GM11168 (cell line): ENCODE data around the gene DOK6.

Experiments
- in situ Hi-C: fragments of 300-500 bp; cut with MboI; formaldehyde crosslinking; loops from one replicate; pipeline ENCODE4 v1.12.0; 2022; ENCODE audit warnings: low sequenced_read_pairs; ENCODE audit not compliant: unreplicated experiment

DOK6 gene

GRCh38 chr18:69616114-69616513 lies 215.4 kb downstream of the DOK6 start:
- in situ Hi-C loops = no loop called here

- in situ Hi-C loops = no loop called here
Observed at GRCh38 chr18:69617408-69617807, 216.7 kb downstream of the DOK6 start.

GRCh38 chr18:69617888-69618287 lies 217.2 kb downstream of the DOK6 start:
- in situ Hi-C loops = no loop called here

- in situ Hi-C loops = no loop called here
Observed at GRCh38 chr18:69622184-69622583, 221.5 kb downstream of the DOK6 start.

GRCh38 chr18:69622961-69623360 lies 222.3 kb downstream of the DOK6 start:
- in situ Hi-C loops = no loop called here

GRCh38 chr18:69626171-69626570 lies 225.5 kb downstream of the DOK6 start:
- in situ Hi-C loops = loop anchor here (25.0 kb wide), 2 partner anchors 336 to 461 kb away; no protein-coding TSS in a partner anchor

GRCh38 chr18:69626643-69627242 lies 226.1 kb downstream of the DOK6 start:
- in situ Hi-C loops = loop anchor here (25.0 kb wide), 2 partner anchors 336 to 461 kb away; no protein-coding TSS in a partner anchor

- in situ Hi-C loops = loop anchor here (25.0 kb wide), 2 partner anchors 333 to 458 kb away; no protein-coding TSS in a partner anchor
Observed at GRCh38 chr18:69628774-69629359, 228.2 kb downstream of the DOK6 start.

GRCh38 chr18:69631281-69631680 lies 230.6 kb downstream of the DOK6 start:
- in situ Hi-C loops = loop anchor here (25.0 kb wide), 2 partner anchors 331 to 456 kb away; no protein-coding TSS in a partner anchor

- in situ Hi-C loops = loop anchor here (25.0 kb wide), 2 partner anchors 327 to 452 kb away; no protein-coding TSS in a partner anchor
Observed at GRCh38 chr18:69635482-69635881, 234.8 kb downstream of the DOK6 start.

- in situ Hi-C loops = loop anchor here (25.0 kb wide), 2 partner anchors 326 to 451 kb away; no protein-coding TSS in a partner anchor
Observed at GRCh38 chr18:69636529-69637301, 236.0 kb downstream of the DOK6 start.

GRCh38 chr18:69638056-69638455 lies 237.4 kb downstream of the DOK6 start:
- in situ Hi-C loops = loop anchor here (25.0 kb wide), 2 partner anchors 324 to 449 kb away; no protein-coding TSS in a partner anchor

- in situ Hi-C loops = loop anchor here (25.0 kb wide), 2 partner anchors 315 to 440 kb away; no protein-coding TSS in a partner anchor
Observed at GRCh38 chr18:69647702-69648101, 247.0 kb downstream of the DOK6 start.

GRCh38 chr18:69648486-69648885 lies 247.8 kb downstream of the DOK6 start:
- in situ Hi-C loops = loop anchor here (25.0 kb wide), 2 partner anchors 314 to 439 kb away; no protein-coding TSS in a partner anchor

- in situ Hi-C loops = loop anchor here (25.0 kb wide), 2 partner anchors 313 to 438 kb away; no protein-coding TSS in a partner anchor
Observed at GRCh38 chr18:69649684-69650083, 249.0 kb downstream of the DOK6 start.

- in situ Hi-C loops = no loop called here
Observed at GRCh38 chr18:69651243-69651642, 250.6 kb downstream of the DOK6 start.

GRCh38 chr18:69655816-69656215 lies 255.1 kb downstream of the DOK6 start:
- in situ Hi-C loops = no loop called here

- in situ Hi-C loops = no loop called here
Observed at GRCh38 chr18:69658103-69658502, 257.4 kb downstream of the DOK6 start.

- in situ Hi-C loops = no loop called here
Observed at GRCh38 chr18:69658685-69659084, 258.0 kb downstream of the DOK6 start.

- in situ Hi-C loops = no loop called here
Observed at GRCh38 chr18:69659142-69659651, 258.5 kb downstream of the DOK6 start.
